Measurements from ENCODE around the gene PPARD.
"Not testable (repeated sequence)": the region's sequence is repeated elsewhere in the genome, so short reads cannot be mapped to it uniquely, and the experiment has no call there.

PPARD gene

GRCh38 chr6:35388030-35388429, 45.7 kb downstream of the PPARD start:
- no peak for DNase-seq

GRCh38 chr6:35388772-35389352, 46.5 kb downstream of the PPARD start:
- DNase-seq: no peak

GRCh38 chr6:35389386-35389785, 47.0 kb downstream of the PPARD start:
- not testable (repeated sequence) for DNase-seq

- DNase-seq: no peak
Observed at GRCh38 chr6:35391240-35391968, 49.0 kb downstream of the PPARD start.

GRCh38 chr6:35392111-35392702, 49.8 kb downstream of the PPARD start:
- peak; percentile 19 for DNase-seq

GRCh38 chr6:35392773-35393672, 50.7 kb downstream of the PPARD start:
- no peak for DNase-seq

- no peak for DNase-seq
Observed at GRCh38 chr6:35396991-35397390, 54.6 kb downstream of the PPARD start.

- no peak for DNase-seq
Observed at GRCh38 chr6:35397806-35398418, 55.6 kb downstream of the PPARD start.

GRCh38 chr6:35398526-35398925, 56.2 kb downstream of the PPARD start:
- DNase-seq: no peak

GRCh38 chr6:35400111-35400510, 57.8 kb downstream of the PPARD start:
- no peak for DNase-seq

- peak; percentile 72 for DNase-seq
Observed at GRCh38 chr6:35400901-35401311, 58.5 kb downstream of the PPARD start.

- no peak for DNase-seq
Observed at GRCh38 chr6:35401514-35401913, 59.2 kb downstream of the PPARD start.

GRCh38 chr6:35402136-35402855, 59.9 kb downstream of the PPARD start:
- DNase-seq: no peak

GRCh38 chr6:35402856-35403191, 60.5 kb downstream of the PPARD start:
- no peak for DNase-seq

GRCh38 chr6:35403544-35404442, 61.4 kb downstream of the PPARD start:
- no peak for DNase-seq

GRCh38 chr6:35406711-35407485, 64.5 kb downstream of the PPARD start:
- no peak for DNase-seq

- no peak for DNase-seq
Observed at GRCh38 chr6:35409245-35409644, 66.9 kb downstream of the PPARD start.

- no peak for DNase-seq
Observed at GRCh38 chr6:35410131-35410530, 67.8 kb downstream of the PPARD start.

- DNase-seq: no peak
Observed at GRCh38 chr6:35411066-35411465, 68.7 kb downstream of the PPARD start.

- no peak for DNase-seq
Observed at GRCh38 chr6:35412102-35412501, 69.7 kb downstream of the PPARD start.

Data from NCI-H2171 (cell line).